OCI-LY7 (cell line): ENCODE results near the gene NACAD.

Experiments used
- CTCF ChIP-seq: fragments of 200-600 bp; sonication (generic); conservative IDR thresholded peaks from 2 replicates; pipeline ENCODE4 v1.5.1; 2014; ENCODE audit warnings: mild to moderate bottlenecking, antibody characterized with exemption, low read length, moderate library complexity, mixed read lengths
- EZH2phosphoT487 ChIP-seq: fragments of 200-600 bp; sonication (generic); IDR thresholded peaks from 2 replicates; pipeline ENCODE4 v1.6.1; 2018; ENCODE audit warnings: low read depth, borderline replicate concordance, mild to moderate bottlenecking, mixed run types, antibody characterized with exemption, low read length, moderate library complexity, mixed read lengths

GRCh38 chr7:45102785-45103712 lies 14.3 kb upstream of the NACAD start:
- TF ChIP-seq CTCF (no peak), EZH2phosphoT487 (no peak)
